Activated CD4-positive, alpha-beta T cell treated with anti-CD3 and anti-CD28 coated beads for 24 hours (primary cell): Measurements from ENCODE around the gene CS.
"Not testable (repeated sequence)": the region's sequence is repeated elsewhere in the genome, so short reads cannot be mapped to it uniquely, and the experiment has no call there.

Experiments
- DNase-seq, 2 donors: peaks; one replicate each; pipeline ENCODE4 v3.0.0-alpha.2; 2020; ENCODE audit warnings: low read depth in 2 of 2

Gene CS

GRCh38 chr12:56321027-56321426, 20.9 kb upstream of the CS start:
- no peak for DNase-seq

- DNase-seq: no peak
Observed at GRCh38 chr12:56317675-56318074, 17.5 kb upstream of the CS start.

- DNase-seq: peak; percentile 81 to 90
Observed at GRCh38 chr12:56315622-56316473, 15.7 kb upstream of the CS start, which contains the start of gene CNPY2. Gene CNPY2 (minus strand): TSS chr12:56315988. CDS start chr12:56315217, 771 bp downstream.

- DNase-seq: no peak
Observed at GRCh38 chr12:56315249-56315621, 15.1 kb upstream of the CS start.

- no peak for DNase-seq
Observed at GRCh38 chr12:56311003-56311402, 10.9 kb upstream of the CS start.

- no peak for DNase-seq
Observed at GRCh38 chr12:56308714-56309113, 8.6 kb upstream of the CS start.

GRCh38 chr12:56307221-56307965, 7.3 kb upstream of the CS start:
- no peak for DNase-seq

GRCh38 chr12:56304872-56305590, 4.9 kb upstream of the CS start:
- DNase-seq: no peak

- no peak for DNase-seq
Observed at GRCh38 chr12:56304276-56304675, 4.1 kb upstream of the CS start.

- DNase-seq: no peak
Observed at GRCh38 chr12:56300644-56301464, 724 bp upstream of the CS start.

- no peak for DNase-seq
Observed at GRCh38 chr12:56299308-56299852, 750 bp downstream of the CS start.

GRCh38 chr12:56298828-56299227, 1.3 kb downstream of the CS start:
- no peak for DNase-seq

GRCh38 chr12:56297400-56297799, 2.7 kb downstream of the CS start:
- DNase-seq: no peak

- no peak for DNase-seq
Observed at GRCh38 chr12:56296295-56296694, 3.8 kb downstream of the CS start.

- DNase-seq: no peak
Observed at GRCh38 chr12:56293795-56294194, 6.3 kb downstream of the CS start.

GRCh38 chr12:56288705-56289387, 11.3 kb downstream of the CS start:
- DNase-seq: no peak

GRCh38 chr12:56286044-56286830, 13.9 kb downstream of the CS start:
- no peak for DNase-seq

GRCh38 chr12:56284263-56284662, 15.9 kb downstream of the CS start:
- not testable (repeated sequence) for DNase-seq

GRCh38 chr12:56282579-56282978, 17.6 kb downstream of the CS start:
- DNase-seq: no peak

GRCh38 chr12:56282030-56282429, 18.1 kb downstream of the CS start:
- DNase-seq: no peak
